DMS114 treated with DMSO at 0.1 percent for 48 hours (cell line): Measurements from ENCODE around the gene TTC27.
"Not testable (repeated sequence)": the region's sequence is repeated elsewhere in the genome, so short reads cannot be mapped to it uniquely, and the experiment has no call there.

Source experiments
- DNase-seq: peaks from one replicate; lab custom pipeline; 2025; ENCODE audit not compliant: unreplicated experiment; lab: John Stamatoyannopoulos, UW

Gene TTC27

GRCh38 chr2:32752952-32753351, 125.1 kb downstream of the TTC27 start:
- DNase-seq = no peak

- DNase-seq = not testable (repeated sequence)
Measured at GRCh38 chr2:32754676-32755075, 126.8 kb downstream of the TTC27 start.

- DNase-seq = no peak
Measured at GRCh38 chr2:32755666-32756065, 127.8 kb downstream of the TTC27 start.

GRCh38 chr2:32756074-32756727, 128.4 kb downstream of the TTC27 start:
- no peak for DNase-seq

GRCh38 chr2:32758232-32758631, 130.4 kb downstream of the TTC27 start:
- DNase-seq = no peak

- no peak for DNase-seq
Measured at GRCh38 chr2:32760628-32761027, 132.8 kb downstream of the TTC27 start.

- DNase-seq = no peak
Measured at GRCh38 chr2:32768387-32769174, 140.7 kb downstream of the TTC27 start.

GRCh38 chr2:32770360-32770759, 142.5 kb downstream of the TTC27 start:
- no peak for DNase-seq

- peak; percentile 48 for DNase-seq
Measured at GRCh38 chr2:32772638-32773447, 145.0 kb downstream of the TTC27 start.

GRCh38 chr2:32773448-32773808, 145.6 kb downstream of the TTC27 start:
- no peak for DNase-seq

GRCh38 chr2:32775954-32776353, 148.1 kb downstream of the TTC27 start:
- no peak for DNase-seq

- DNase-seq = no peak
Measured at GRCh38 chr2:32777714-32778113, 149.9 kb downstream of the TTC27 start.

GRCh38 chr2:32780961-32781360, 153.1 kb downstream of the TTC27 start:
- no peak for DNase-seq

- no peak for DNase-seq
Measured at GRCh38 chr2:32783469-32783868, 155.6 kb downstream of the TTC27 start.

- DNase-seq = no peak
Measured at GRCh38 chr2:32783933-32784332, 156.1 kb downstream of the TTC27 start.

- no peak for DNase-seq
Measured at GRCh38 chr2:32787207-32787606, 159.4 kb downstream of the TTC27 start.

GRCh38 chr2:32788114-32788513, 160.3 kb downstream of the TTC27 start:
- DNase-seq = no peak

- no peak for DNase-seq
Measured at GRCh38 chr2:32792416-32792815, 164.6 kb downstream of the TTC27 start.

GRCh38 chr2:32798829-32799228, 171.0 kb downstream of the TTC27 start:
- no peak for DNase-seq

GRCh38 chr2:32801741-32802140, 173.9 kb downstream of the TTC27 start:
- DNase-seq = no peak

GRCh38 chr2:32802877-32803276, 175.0 kb downstream of the TTC27 start:
- DNase-seq = no peak

- DNase-seq = no peak
Measured at GRCh38 chr2:32804205-32804604, 176.4 kb downstream of the TTC27 start.
